H7 (cell line): Measurements from ENCODE around the gene STAB2. TPM values are rescaled to one million over a fixed set of nuclear protein-coding genes. Genes with fewer than 3 reads are reported as not detected.

ENCODE experiments used
- DNase-seq: peaks from one replicate; pipeline ENCODE4 v3.0.0; 2012
- H3K27me3 ChIP-seq: 2 replicates; pipeline ENCODE4 v1.6.0; 2011; ENCODE audit warnings: mild to moderate bottlenecking, low read length; ENCODE audit not compliant: control insufficient read depth, insufficient read depth
- H3K36me3 ChIP-seq: replicated peaks from 2 replicates; pipeline ENCODE4 v1.5.1; 2011; ENCODE audit warnings: low read length; ENCODE audit not compliant: control insufficient read depth, insufficient read depth
- H3K4me3 ChIP-seq: 2 replicates; pipeline ENCODE4 v1.5.1; 2011; ENCODE audit warnings: low read depth, mild to moderate bottlenecking, control low read depth, low read length, moderate library complexity; ENCODE audit not compliant: insufficient read depth
- total RNA-seq: library from RNA; depleted of rRNA; stranded (reverse); fragments of >200 nt; shearing (Covaris generic); gene quantifications from 2 replicates; pipeline ENCODE4 v1.2.3, GENCODE V29; 2014

STAB2 gene
- total RNA-seq, 1 experiment from 2014 or later, result not detected

GRCh38 chr12:103569278-103569677, 17.8 kb upstream of the STAB2 start:
- Histone ChIP-seq H3K36me3 (no peaks in the 10 kb centered on the region), H3K27me3 (no peaks in the 10 kb centered on the region; the same call in 1 of the 2 replicates), H3K4me3 (no peak overlapping the region)
- DNase-seq, result no peak

GRCh38 chr12:103571286-103571685, 15.8 kb upstream of the STAB2 start:
- peak overlapping the region; percentile 14; the same call in 1 of the 2 replicates for H3K4me3 ChIP-seq
- DNase-seq, result peak; percentile 56
- no peaks in the 10 kb centered on the region for H3K36me3 ChIP-seq
- H3K27me3 ChIP-seq, result no peaks in the 10 kb centered on the region; the same call in 1 of the 2 replicates

- H3K27me3 ChIP-seq, result no peaks in the 10 kb centered on the region; the same call in 1 of the 2 replicates
- no peak overlapping the region for H3K4me3 ChIP-seq
- H3K36me3 ChIP-seq, result no peaks in the 10 kb centered on the region
- DNase-seq, result no peak
These were observed 14.6 kb upstream of the STAB2 start for GRCh38 chr12:103572312-103573045.

- H3K4me3 ChIP-seq, result no peak overlapping the region
- DNase-seq, result no peak
- H3K36me3 ChIP-seq, result no peaks in the 10 kb centered on the region
- H3K27me3 ChIP-seq, result no peaks in the 10 kb centered on the region; the same call in 1 of the 2 replicates
These were observed 13.9 kb upstream of the STAB2 start for GRCh38 chr12:103573185-103573584.

GRCh38 chr12:103578926-103579325, 8.1 kb upstream of the STAB2 start:
- Histone ChIP-seq H3K27me3 (no peaks in the 10 kb centered on the region), H3K4me3 (no peak overlapping the region), H3K36me3 (no peaks in the 10 kb centered on the region)
- DNase-seq, result no peak

- H3K36me3 ChIP-seq, result no peaks in the 10 kb centered on the region
- DNase-seq, result peak; percentile 2
- H3K27me3 ChIP-seq, result no peaks in the 10 kb centered on the region
- no peak overlapping the region for H3K4me3 ChIP-seq
These were observed 7.0 kb upstream of the STAB2 start for GRCh38 chr12:103580026-103580425.

GRCh38 chr12:103583008-103583407, 4.1 kb upstream of the STAB2 start:
- Histone ChIP-seq H3K4me3 (no peak overlapping the region), H3K36me3 (no peaks in the 10 kb centered on the region), H3K27me3 (no peaks in the 10 kb centered on the region)
- DNase-seq, result no peak

- no peak overlapping the region for H3K4me3 ChIP-seq
- H3K27me3 ChIP-seq, result no peaks in the 10 kb centered on the region
- DNase-seq, result no peak
- H3K36me3 ChIP-seq, result no peaks in the 10 kb centered on the region
These were observed 941 bp upstream of the STAB2 start for GRCh38 chr12:103586132-103586531.

GRCh38 chr12:103588680-103589079, 1.6 kb downstream of the STAB2 start:
- Histone ChIP-seq H3K36me3 (no peaks in the 10 kb centered on the region), H3K4me3 (no peak overlapping the region), H3K27me3 (no peaks in the 10 kb centered on the region)
- DNase-seq, result no peak

GRCh38 chr12:103589517-103589916, 2.4 kb downstream of the STAB2 start:
- DNase-seq, result no peak
- Histone ChIP-seq H3K4me3 (no peak overlapping the region), H3K36me3 (no peaks in the 10 kb centered on the region), H3K27me3 (no peaks in the 10 kb centered on the region)

- Histone ChIP-seq H3K4me3 (no peak overlapping the region), H3K36me3 (no peaks in the 10 kb centered on the region), H3K27me3 (no peaks in the 10 kb centered on the region)
- DNase-seq, result no peak
These were observed 3.2 kb downstream of the STAB2 start for GRCh38 chr12:103590271-103590670.

GRCh38 chr12:103596981-103597380, 9.9 kb downstream of the STAB2 start:
- no peaks in the 10 kb centered on the region for H3K27me3 ChIP-seq
- no peak overlapping the region for H3K4me3 ChIP-seq
- no peak for DNase-seq
- no peaks in the 10 kb centered on the region for H3K36me3 ChIP-seq

- DNase-seq, result no peak
- Histone ChIP-seq H3K4me3 (no peak overlapping the region), H3K36me3 (no peaks in the 10 kb centered on the region), H3K27me3 (no peaks in the 10 kb centered on the region)
These were observed 12.2 kb downstream of the STAB2 start for GRCh38 chr12:103599274-103599673.

GRCh38 chr12:103600967-103601728, 14.1 kb downstream of the STAB2 start:
- Histone ChIP-seq H3K4me3 (no peak overlapping the region), H3K36me3 (no peaks in the 10 kb centered on the region), H3K27me3 (no peaks in the 10 kb centered on the region)

GRCh38 chr12:103620395-103620794, 33.3 kb downstream of the STAB2 start:
- no peaks in the 10 kb centered on the region for H3K27me3 ChIP-seq
- H3K36me3 ChIP-seq, result no peaks in the 10 kb centered on the region
- no peak overlapping the region for H3K4me3 ChIP-seq
- DNase-seq, result no peak

More at GRCh38 chr12:103600967-103601728, 14.1 kb downstream of the STAB2 start:
- no peak for DNase-seq
